ENCODE measurements around the gene SPATA21.

SPATA21 gene

DNA sequence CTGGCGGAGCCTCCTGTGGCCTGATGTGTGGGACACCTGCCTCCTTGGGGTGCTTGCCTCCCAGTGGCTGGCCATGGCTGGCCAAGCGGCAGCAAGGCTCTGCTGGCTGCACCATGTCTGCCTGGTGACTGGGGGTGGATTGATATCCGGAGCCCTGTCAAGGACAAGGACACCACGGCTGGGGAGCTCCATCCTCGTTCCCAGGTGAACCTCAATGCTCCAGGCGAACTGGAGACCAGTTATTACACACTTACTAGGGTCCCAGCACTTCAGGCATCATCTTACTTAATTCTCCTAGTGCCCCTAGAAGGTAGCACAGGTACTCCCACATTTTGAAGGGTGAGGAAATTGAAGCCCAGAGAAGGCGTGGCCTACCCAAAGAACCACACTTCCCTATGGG, 15.2 kb downstream of the SPATA21 start:
- no peak for DNase-seq (ENCODE audit: low read depth in 1 of 2, low spot score in 1 of 2)

DNA sequence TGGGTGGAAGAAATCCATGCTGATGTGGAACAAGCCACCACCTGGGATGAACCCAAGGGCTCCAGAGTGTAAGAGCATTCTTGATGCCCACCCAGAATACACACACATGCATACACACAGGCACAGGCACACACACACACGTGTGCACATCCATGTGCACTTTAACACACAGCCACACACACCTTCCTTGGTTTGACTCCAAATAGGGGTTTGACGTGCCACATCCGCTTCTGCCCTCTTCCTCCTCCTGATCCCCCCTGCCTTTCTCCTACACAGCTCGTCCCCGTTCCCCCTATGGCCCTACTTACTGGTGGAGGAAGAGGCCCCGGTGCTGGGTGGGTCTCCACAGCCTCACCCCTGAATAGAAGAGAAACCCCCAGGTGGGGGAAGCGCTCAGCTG, 16.0 kb downstream of the SPATA21 start:
- no peak for DNase-seq (ENCODE audit: low read depth in 1 of 2, low spot score in 1 of 2)

DNA sequence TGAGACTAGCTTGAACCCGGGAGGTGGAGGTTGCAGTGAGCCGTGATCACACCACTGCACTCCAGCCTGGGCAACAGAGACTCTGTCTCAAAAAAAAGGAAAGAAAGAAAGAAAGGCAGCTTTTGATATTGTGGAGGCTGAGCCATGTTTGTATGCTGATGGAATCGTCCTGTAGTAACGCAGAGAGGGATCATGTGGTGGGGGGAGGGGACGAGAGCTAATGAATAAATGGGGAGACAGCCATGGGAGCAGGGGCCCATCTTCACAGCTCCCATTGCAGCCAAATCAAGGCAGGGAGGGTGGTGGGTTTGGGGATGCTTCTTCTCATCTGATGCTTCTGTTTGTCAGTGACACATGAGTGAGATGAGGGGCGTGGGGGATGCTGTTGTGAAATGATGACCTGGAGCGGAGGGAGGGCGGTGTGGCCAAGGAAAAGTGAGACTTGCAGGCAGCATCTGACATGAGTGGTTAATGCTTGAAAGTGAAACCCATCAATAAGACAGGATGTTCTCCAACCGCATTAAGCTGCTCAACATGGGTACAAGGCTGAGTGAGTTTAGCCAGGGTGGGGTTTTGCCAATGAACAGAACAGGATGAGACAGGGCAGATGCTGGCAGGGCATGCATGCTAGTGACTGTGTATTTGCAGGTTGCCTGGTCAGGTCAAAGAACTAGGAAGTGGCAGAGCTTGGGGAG, 16.7 kb downstream of the SPATA21 start:
- DNase-seq (ENCODE audit: low read depth in 1 of 2, low spot score in 1 of 2) = peak; percentile 15 to 23

- DNase-seq (ENCODE audit: low read depth in 1 of 2, low spot score in 1 of 2) = no peak
These were observed 18.3 kb downstream of the SPATA21 start for GRCh38 chr1:16418823-16419425.

DNA sequence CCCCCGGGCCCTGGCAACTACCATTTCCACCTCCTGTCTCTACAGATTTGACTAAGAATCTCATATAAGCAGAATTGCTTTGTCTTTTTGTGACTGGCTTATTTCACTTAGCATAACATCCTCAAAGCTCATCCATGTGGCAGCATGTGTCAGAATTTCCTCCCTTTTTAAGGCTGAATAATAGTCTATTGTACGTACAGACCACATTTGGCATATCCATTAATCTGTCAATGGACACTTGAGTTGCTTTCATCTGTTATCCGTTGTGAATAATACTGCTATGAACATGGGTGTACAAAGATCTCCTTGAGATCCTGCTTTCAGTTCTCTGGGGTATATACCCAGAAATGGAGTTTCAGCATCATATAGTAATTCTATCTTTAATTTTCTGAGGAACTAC, 24.0 kb downstream of the SPATA21 start:
- no peak for DNase-seq (ENCODE audit: low read depth in 1 of 2, low spot score in 1 of 2)

DNA sequence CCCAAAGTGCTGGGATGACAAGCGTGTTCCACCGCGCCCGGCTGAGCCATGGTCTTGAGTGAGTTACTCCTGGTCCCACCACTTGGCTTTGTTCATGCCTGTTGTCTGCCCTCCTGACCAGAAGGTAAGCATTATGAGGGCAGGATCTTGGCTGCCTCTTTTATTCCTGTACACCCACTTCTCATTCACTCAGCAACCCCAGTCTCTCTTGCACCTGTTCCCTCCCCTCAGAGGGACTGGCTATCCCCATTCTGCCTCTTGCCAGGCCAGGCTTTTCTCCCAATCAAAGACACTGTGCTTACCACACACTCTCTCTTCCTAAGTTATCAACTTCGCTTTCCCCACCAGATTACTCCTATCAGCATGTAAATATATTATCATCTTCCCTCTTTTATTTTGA, 26.4 kb downstream of the SPATA21 start:
- no peak for DNase-seq (ENCODE audit: low read depth in 1 of 2, low spot score in 1 of 2)

- DNase-seq (ENCODE audit: low read depth in 1 of 2, low spot score in 1 of 2) = no peak
These were observed 27.6 kb downstream of the SPATA21 start for GRCh38 chr1:16409536-16410152.

- DNase-seq (ENCODE audit: low read depth in 1 of 2, low spot score in 1 of 2) = no peak
These were observed 30.4 kb downstream of the SPATA21 start for GRCh38 chr1:16406868-16407267.

DNA sequence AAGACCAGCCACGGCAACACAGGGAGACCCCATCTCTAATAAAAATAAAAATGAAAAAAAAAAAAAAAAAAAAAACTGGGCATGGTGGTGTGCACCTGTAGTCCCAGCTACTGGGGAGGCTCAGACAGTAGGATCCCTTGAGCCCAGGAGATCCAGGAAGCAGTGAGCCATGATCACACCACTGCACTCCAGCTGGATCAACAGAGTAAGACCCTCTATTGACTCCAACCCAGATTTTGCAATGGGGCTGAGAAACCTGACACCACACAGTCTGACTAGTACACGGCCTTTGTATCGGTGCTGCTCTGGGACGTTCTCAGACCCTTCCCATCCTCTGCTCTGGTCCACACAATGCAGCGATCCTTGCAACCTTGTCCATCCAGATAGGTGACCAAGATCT, 31.8 kb downstream of the SPATA21 start:
- DNase-seq (ENCODE audit: low read depth in 1 of 2, low spot score in 1 of 2) = no peak

- DNase-seq (ENCODE audit: low read depth in 1 of 2, low spot score in 1 of 2) = no peak
These were observed 34.5 kb downstream of the SPATA21 start for GRCh38 chr1:16402742-16403141.

- DNase-seq (ENCODE audit: low read depth in 1 of 2, low spot score in 1 of 2) = no peak
These were observed 38.8 kb downstream of the SPATA21 start for GRCh38 chr1:16398371-16398953.

- DNase-seq (ENCODE audit: low read depth in 1 of 2, low spot score in 1 of 2) = no peak
These were observed 40.1 kb downstream of the SPATA21 start for GRCh38 chr1:16397120-16397519.

- DNase-seq (ENCODE audit: low read depth in 1 of 2, low spot score in 1 of 2) = no peak
These were observed 40.6 kb downstream of the SPATA21 start for GRCh38 chr1:16396591-16396990.

GRCh38 chr1:16394977-16395376, 42.2 kb downstream of the SPATA21 start:
- DNase-seq (ENCODE audit: low read depth in 1 of 2, low spot score in 1 of 2) = no peak

DNA sequence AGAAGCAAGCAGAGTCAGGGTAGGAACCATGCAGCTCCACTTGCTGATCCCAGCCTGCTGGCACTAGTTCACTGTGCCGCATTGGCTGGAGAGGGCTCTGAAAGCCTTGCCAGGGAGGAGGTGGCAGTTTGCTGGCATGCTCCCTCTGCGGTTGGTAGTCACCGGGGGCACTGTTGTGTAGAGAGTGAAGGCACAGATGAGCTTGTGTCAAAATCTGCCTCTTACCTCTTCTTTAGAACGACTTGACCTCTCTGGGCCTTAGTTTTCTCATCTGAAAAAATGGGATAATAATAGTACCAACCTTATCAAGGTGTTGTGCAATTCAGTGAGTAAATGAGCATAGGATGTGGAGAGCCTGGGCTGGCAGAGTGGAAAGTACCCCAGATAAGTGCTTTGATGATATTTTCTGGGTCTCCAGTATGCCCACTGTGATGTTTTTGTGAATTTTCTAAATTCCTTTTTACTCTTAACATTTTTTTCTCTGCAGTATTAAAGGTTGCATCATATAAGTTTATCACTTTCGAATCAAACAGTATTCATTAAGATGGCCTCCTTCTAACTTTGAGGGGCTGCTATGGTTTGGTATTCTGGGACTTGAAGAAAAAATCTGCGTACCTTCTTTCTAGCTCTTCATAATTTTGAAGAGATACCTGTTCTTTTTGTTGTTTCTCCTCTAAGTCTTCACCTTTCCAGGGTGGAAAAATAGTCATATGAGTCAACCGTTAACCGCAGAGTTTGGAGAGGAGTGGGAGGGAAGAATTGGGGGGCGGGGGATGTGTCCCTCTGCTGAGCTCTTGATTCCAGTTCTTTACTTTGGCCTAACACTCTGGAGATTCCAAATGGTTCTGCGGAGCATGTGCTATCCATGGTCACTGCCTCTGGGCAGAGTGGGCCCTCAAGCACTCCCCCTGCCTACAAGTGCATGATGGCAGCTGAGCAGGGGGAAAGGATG, 43.4 kb downstream of the SPATA21 start:
- DNase-seq (ENCODE audit: low read depth in 1 of 2, low spot score in 1 of 2) = no peak

GRCh38 chr1:16392740-16393569, 44.3 kb downstream of the SPATA21 start:
- DNase-seq (ENCODE audit: low read depth in 1 of 2, low spot score in 1 of 2) = no peak

DNA sequence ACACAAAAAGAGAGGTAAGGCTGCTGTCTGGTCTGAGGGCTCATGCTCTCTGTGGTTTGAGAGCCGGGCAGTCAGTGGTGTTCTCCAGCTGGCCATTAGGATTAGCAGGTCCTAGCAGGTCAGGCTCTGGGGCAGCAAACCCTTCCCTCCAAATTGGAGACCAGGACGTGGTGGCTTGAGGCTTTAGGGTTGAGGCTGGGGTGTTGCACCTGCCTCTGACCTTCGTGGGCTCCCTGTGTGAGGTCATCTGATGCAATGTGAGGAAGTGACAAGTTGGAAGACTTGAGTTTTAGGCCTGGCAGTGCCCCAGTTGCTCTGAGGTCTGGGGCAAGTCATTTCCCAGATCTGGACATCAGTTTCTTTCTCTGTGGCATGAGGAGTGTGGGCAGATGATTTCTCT, 45.8 kb downstream of the SPATA21 start:
- no peak for DNase-seq (ENCODE audit: low read depth in 1 of 2, low spot score in 1 of 2)

DNA sequence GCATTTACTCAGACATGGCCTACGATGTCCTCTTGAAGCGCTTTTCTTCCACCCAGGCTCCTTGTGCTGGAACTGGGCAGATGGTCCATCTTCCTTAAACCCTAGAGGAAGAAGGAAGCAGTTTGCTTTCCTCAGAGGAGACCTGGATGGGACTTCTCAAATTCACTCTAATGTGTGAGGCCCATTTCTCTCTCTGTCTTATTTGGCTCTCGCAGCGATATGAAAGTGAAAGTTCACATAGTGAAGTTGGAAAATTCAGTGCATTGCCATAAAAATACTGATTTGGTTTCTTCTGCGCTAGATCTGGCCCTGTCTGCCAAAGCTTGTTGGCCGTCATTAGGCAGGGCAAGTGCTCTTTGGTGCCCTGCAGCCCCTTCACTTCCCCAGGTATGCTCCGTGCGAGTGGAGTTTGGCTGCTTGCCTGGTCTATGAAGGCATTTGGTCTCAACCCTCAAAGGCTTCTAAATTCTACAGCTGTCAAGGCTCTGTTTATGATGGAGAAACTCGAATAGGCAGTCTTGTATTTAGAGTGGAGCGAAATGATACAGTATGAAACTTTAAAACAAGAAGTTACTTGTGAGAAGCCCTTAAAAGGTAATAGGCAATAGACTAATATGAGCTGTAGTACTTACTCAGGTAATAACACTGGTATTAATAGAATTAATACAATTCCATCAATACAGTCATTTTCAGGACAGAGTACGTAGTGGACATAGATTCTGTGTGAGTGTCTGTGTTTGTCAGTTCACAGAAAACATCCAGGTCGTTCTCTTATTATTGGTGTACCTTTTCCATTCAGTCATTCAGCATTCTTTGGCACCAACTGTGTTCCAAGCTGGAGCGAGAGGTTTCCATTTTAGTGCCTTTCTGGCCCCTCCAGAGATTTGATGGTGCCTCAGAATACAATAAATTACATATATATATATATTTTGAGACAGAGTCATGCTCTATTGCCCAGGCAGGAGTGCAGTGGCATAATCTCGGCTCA, 49.7 kb downstream of the SPATA21 start:
- no peak for DNase-seq (ENCODE audit: low read depth in 1 of 2, low spot score in 1 of 2)

DNA sequence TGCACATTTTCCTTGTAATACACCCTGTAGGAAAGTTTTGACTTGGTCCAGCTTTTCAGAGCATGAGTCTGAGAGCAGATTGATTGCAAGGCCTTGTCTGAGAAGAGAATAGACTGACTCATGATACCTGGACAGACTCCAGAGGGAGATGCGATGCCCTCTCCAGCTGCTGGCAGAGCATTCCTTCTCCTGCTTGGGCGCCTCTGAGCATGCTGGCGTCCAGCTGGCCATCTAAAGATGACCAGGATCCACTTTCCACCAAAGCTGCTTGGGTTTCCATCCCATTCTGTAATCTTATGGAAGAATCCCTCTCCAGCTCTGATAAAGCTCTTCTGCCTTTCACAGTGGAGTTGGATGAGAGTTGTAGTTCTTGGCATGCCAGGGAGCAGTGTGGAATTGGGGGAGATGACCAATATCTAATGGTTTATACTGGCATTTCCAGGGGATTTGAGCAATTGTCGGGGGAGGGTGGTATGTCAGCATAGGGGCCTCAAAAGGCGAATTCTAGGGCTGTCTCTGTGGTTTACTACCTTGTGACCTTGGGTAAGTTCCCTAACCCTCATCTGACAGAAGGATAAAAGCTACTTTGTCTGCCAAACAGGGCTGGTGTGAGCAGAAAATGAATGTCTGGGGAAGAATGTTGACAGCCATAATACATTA, 50.6 kb downstream of the SPATA21 start:
- no peak for DNase-seq (ENCODE audit: low read depth in 1 of 2, low spot score in 1 of 2)

Measured in stimulated activated CD4-positive, alpha-beta T cell treated with anti-CD3 and anti-CD28 coated beads, Interleukin-15, amount 100 ng/mL, for 1 hour (primary cell).